ENCODE results near the gene PITPNC1.

- TF ChIP-seq CTCF (IDR thresholded peaks at IDR 0.05) (no peak), POLR2A (IDR thresholded peaks at IDR 0.05) (no peak), POLR2AphosphoS5 (IDR thresholded peaks at IDR 0.05; ENCODE audit: insufficient read depth in 1 of 2, low read depth in 1 of 2) (no peak)
Measured at GRCh38 chr17:67638871-67639270, 261.8 kb downstream of the PITPNC1 start.
